Fibroblast of lung (primary cell): Measurements from ENCODE around the gene PPP2R1B. TPM values are rescaled to one million over a fixed set of nuclear protein-coding genes. Genes with fewer than 3 reads are reported as not detected.
"Not testable (repeated sequence)": the region's sequence is repeated elsewhere in the genome, so short reads cannot be mapped to it uniquely, and the experiment has no call there.

Experiments
- DNase-seq, 2 donors: peaks; one replicate each; pipeline versions ENCODE4 v3.0.0 to v3.0.0-alpha.2; 2010; ENCODE audit warnings: low read depth in 2 of 2
- H2AFZ ChIP-seq: 2 replicates; pipeline ENCODE4 v1.5.1; 2012; ENCODE audit warnings: low read length, control low read depth, inconsistent platforms
- H3K27ac ChIP-seq: 2 replicates; pipeline ENCODE4 v1.5.1; 2011; ENCODE audit warnings: low read length, control low read depth; ENCODE audit not compliant: insufficient read depth
- H3K27me3 ChIP-seq: 2 replicates; pipeline ENCODE4 v1.5.1; 2011; ENCODE audit warnings: mild to moderate bottlenecking, low read length; ENCODE audit not compliant: control insufficient read depth, insufficient read depth
- H3K36me3 ChIP-seq: 2 replicates; pipeline ENCODE4 v1.5.1; 2011; ENCODE audit warnings: low read length; ENCODE audit not compliant: control insufficient read depth, insufficient read depth
- H3K4me1 ChIP-seq: 2 replicates; pipeline ENCODE4 v1.5.1; 2011; ENCODE audit warnings: low read length; ENCODE audit not compliant: control insufficient read depth, insufficient read depth; ENCODE audit errors: extremely low read depth
- H3K4me2 ChIP-seq: 2 replicates; pipeline ENCODE4 v1.5.1; 2011; ENCODE audit warnings: low read length, control low read depth; ENCODE audit not compliant: insufficient read depth; ENCODE audit errors: extremely low read depth
- H3K4me3 ChIP-seq, 4 experiments: fragments of 200-600 bp in 1 of 4; sonication (generic) in 1 of 4; replicated peaks in 1 of 4; 2 replicates each; pipeline ENCODE4 v1.5.1; 2011 to 2016; ENCODE audit warnings: low read length in 4 of 4, low read depth in 3 of 4, mild to moderate bottlenecking in 3 of 4, control low read depth in 2 of 4, inconsistent platforms in 1 of 4, mixed read lengths in 1 of 4; ENCODE audit not compliant: insufficient read depth in 1 of 4; ENCODE audit errors: control extremely low read depth in 1 of 4
- H3K79me2 ChIP-seq: 2 replicates; pipeline ENCODE4 v1.5.1; 2012; ENCODE audit warnings: mild to moderate bottlenecking, low read length, inconsistent platforms; ENCODE audit not compliant: control insufficient read depth, insufficient read depth
- H3K9ac ChIP-seq: 2 replicates; pipeline ENCODE4 v1.5.1; 2011; ENCODE audit warnings: mild to moderate bottlenecking, low read length, control low read depth; ENCODE audit not compliant: insufficient read depth
- H3K9me3 ChIP-seq: 2 replicates; pipeline ENCODE4 v1.5.1; 2012; ENCODE audit warnings: low read depth, low read length; ENCODE audit not compliant: control insufficient read depth, insufficient read depth
- H4K20me1 ChIP-seq: 2 replicates; pipeline ENCODE4 v1.5.1; 2011; ENCODE audit warnings: low read length; ENCODE audit not compliant: control insufficient read depth, insufficient read depth; ENCODE audit errors: extremely low read depth
- CTCF ChIP-seq, 2 donors: IDR thresholded peaks in 1 of 2; conservative IDR thresholded peaks in 1 of 2; 1 replicate in 1 of 2; 2 replicates in 1 of 2; pipeline ENCODE4 v1.5.1; 2011 to 2012; ENCODE audit warnings: low read length in 2 of 2, control low read depth in 1 of 2, inconsistent platforms in 1 of 2, low read depth in 1 of 2, mild to moderate bottlenecking in 1 of 2
- EZH2 ChIP-seq: IDR thresholded peaks from 2 replicates; pipeline ENCODE4 v1.5.1; 2012; ENCODE audit warnings: low read length, control low read depth, mild to moderate bottlenecking; ENCODE audit errors: missing control alignments
- polyA plus RNA-seq, 2 donors: library from polyadenylated mRNA; depleted of rRNA in 1 of 2; stranded (reverse) in 1 of 2; unstranded in 1 of 2; fragments of >200 nt; gene quantifications; 2 replicates each; pipeline ENCODE4 v1.2.1, GENCODE V29; 2011 to 2012; ENCODE audit warnings: missing spikeins in 1 of 2
- total RNA-seq: library from RNA; depleted of rRNA; stranded (reverse); fragments of >200 nt; gene quantifications from 2 replicates; pipeline ENCODE4 v1.2.1, GENCODE V29; 2014

Gene PPP2R1B
- total and polyA plus RNA-seq, 2 donors (not counting 1 experiment from before 2014, with no cell fraction given), result 40.3 to 43.1 TPM

- no peak overlapping the region for H3K27ac ChIP-seq
- DNase-seq, result no peak
- H3K79me2 ChIP-seq, result no peaks in the 10 kb centered on the region
- no peaks in the 10 kb centered on the region for H4K20me1 ChIP-seq
- no peaks in the 10 kb centered on the region for H3K27me3 ChIP-seq
- TF ChIP-seq CTCF (conservative IDR thresholded peaks at IDR 0.05 in 1 of 2, IDR thresholded peaks at IDR 0.05 in 1 of 2; ENCODE audit: low read depth in 1 of 2, low read length in 2 of 2) (no peak), EZH2 (no peak)
- no peak overlapping the region for H3K4me2 ChIP-seq
- no peaks in the 10 kb centered on the region for H3K36me3 ChIP-seq
- H3K9me3 ChIP-seq, result no peaks in the 10 kb centered on the region
- H2AFZ ChIP-seq, result no peak overlapping the region
- H3K9ac ChIP-seq, result no peak overlapping the region
- no peak overlapping the region for H3K4me3 ChIP-seq
- no peaks in the 10 kb centered on the region for H3K4me1 ChIP-seq
Observed at GRCh38 chr11:111776398-111777093, 10.4 kb upstream of the PPP2R1B start.

DNA sequence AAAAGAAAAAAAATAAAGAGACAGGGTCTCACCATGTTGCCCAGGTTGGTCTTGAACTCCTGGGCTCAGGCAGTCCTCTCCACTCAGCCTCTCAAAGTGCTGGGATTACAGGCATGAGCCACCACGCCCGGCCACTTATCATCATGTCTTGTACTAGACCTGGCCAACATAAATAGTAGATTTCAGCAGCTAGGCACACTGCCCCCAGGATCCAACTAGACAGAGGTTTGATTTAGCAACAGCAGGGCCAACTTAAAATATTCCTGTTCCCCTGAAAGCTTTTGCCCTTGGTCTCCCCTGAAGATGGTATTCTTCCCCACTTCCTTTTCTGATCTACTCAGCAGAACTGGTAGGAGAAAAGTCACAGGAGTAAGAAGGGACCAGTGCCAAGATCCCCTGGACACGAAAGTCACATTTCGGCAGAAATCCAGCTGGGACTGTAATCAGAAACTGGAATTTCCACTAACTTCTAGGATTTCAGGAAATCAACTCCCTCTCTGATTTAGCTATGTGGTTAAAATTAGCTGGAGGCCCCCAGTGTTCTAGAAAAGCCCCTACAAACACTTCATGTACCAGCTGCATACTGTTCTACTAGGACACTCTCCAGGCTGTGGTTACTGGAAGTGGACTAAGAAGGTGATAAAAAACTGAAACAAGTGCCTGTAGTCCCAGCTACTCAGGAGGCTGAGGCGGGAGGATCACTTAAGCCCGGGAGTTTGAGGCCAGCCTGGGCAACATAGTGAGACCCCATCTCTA is 8.9 kb upstream of the PPP2R1B start:
- no peak overlapping the region for H3K4me3 ChIP-seq
- H3K27me3 ChIP-seq, result no peaks in the 10 kb centered on the region
- H3K27ac ChIP-seq, result no peak overlapping the region
- H3K9ac ChIP-seq, result no peak overlapping the region
- peak overlapping the region; percentile 41 for H2AFZ ChIP-seq
- no peaks in the 10 kb centered on the region for H4K20me1 ChIP-seq
- no peak overlapping the region for H3K4me2 ChIP-seq
- DNase-seq, result peak; percentile 19 to 53
- no peaks in the 10 kb centered on the region for H3K36me3 ChIP-seq
- no peaks in the 10 kb centered on the region for H3K9me3 ChIP-seq
- H3K4me1 ChIP-seq, result no peaks in the 10 kb centered on the region
- TF ChIP-seq EZH2, result no peak
- no peak for TF ChIP-seq CTCF (conservative IDR thresholded peaks at IDR 0.05 in 1 of 2, IDR thresholded peaks at IDR 0.05 in 1 of 2; ENCODE audit: low read depth in 1 of 2, low read length in 2 of 2)
- H3K79me2 ChIP-seq, result no peaks in the 10 kb centered on the region

DNA sequence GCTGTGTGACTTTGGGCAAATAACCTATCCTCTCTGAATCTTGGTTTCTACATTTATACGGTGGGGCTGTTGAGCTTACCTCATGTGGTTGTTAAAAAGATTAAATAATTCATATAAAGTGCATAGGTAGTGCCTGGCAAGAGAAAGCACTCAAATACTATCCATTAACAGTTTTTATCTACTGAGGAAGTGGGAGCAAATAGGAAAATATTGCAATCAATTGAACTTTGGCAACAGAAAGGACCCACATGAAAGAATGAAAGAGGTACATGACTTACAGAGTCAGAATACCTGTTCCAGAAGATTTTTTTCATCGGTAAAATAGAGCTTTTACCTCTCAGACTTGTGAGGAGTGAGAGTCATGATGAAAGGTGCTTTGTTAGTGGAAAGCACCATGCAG is 6.3 kb upstream of the PPP2R1B start:
- Histone ChIP-seq H3K4me2 (no peak overlapping the region), H3K9ac (no peak overlapping the region), H3K27me3 (no peaks in the 10 kb centered on the region), H3K4me3 (no peak overlapping the region), H3K27ac (no peak overlapping the region), H3K36me3 (no peaks in the 10 kb centered on the region), H4K20me1 (no peaks in the 10 kb centered on the region), H3K9me3 (no peaks in the 10 kb centered on the region), H3K79me2 (no peaks in the 10 kb centered on the region), H2AFZ (no peak overlapping the region), H3K4me1 (no peaks in the 10 kb centered on the region)
- DNase-seq, result no peak
- TF ChIP-seq EZH2 (no peak), CTCF (conservative IDR thresholded peaks at IDR 0.05 in 1 of 2, IDR thresholded peaks at IDR 0.05 in 1 of 2; ENCODE audit: low read depth in 1 of 2, low read length in 2 of 2) (no peak)

GRCh38 chr11:111771205-111771604 is 5.0 kb upstream of the PPP2R1B start:
- H3K9ac ChIP-seq, H3K79me2 ChIP-seq, H2AFZ ChIP-seq, H3K4me1 ChIP-seq, H3K4me2 ChIP-seq, H3K4me3 ChIP-seq, H3K36me3 ChIP-seq, H4K20me1 ChIP-seq, DNase-seq, H3K9me3 ChIP-seq, H3K27ac ChIP-seq, H3K27me3 ChIP-seq: not testable (repeated sequence)
